AG20443 (cell line): ENCODE measurements around the gene CRYBB1.

Experiments used
- DNase-seq: peaks from one replicate; pipeline ENCODE4 v3.0.0; 2012; ENCODE audit warnings: low spot score, mixed read lengths

Gene CRYBB1

GRCh38 chr22:26553056-26553752 is 64.6 kb downstream of the CRYBB1 start:
- DNase-seq, result peak; percentile 87

GRCh38 chr22:26552466-26552865 is 65.4 kb downstream of the CRYBB1 start:
- DNase-seq, result no peak

- DNase-seq, result no peak
Observed at GRCh38 chr22:26551568-26551967, 66.3 kb downstream of the CRYBB1 start.

- peak; percentile 92 for DNase-seq
Observed at GRCh38 chr22:26550498-26551033, 67.3 kb downstream of the CRYBB1 start.

GRCh38 chr22:26549902-26550497 is 67.8 kb downstream of the CRYBB1 start:
- DNase-seq, result no peak
